Inferior parietal cortex (tissue), 1 donor: ENCODE data around the gene VAMP5.
A peak's percentile ranks its signal among the peaks of the same experiment; 100 is the strongest.
"Not testable (repeated sequence)": the region's sequence is repeated elsewhere in the genome, so short reads cannot be mapped to it uniquely, and the experiment has no call there.

Source experiments
- DNase-seq: peaks from one replicate; pipeline ENCODE4 v3.0.0-alpha.2; 2016; ENCODE audit errors: extremely low spot score

VAMP5 gene

DNA sequence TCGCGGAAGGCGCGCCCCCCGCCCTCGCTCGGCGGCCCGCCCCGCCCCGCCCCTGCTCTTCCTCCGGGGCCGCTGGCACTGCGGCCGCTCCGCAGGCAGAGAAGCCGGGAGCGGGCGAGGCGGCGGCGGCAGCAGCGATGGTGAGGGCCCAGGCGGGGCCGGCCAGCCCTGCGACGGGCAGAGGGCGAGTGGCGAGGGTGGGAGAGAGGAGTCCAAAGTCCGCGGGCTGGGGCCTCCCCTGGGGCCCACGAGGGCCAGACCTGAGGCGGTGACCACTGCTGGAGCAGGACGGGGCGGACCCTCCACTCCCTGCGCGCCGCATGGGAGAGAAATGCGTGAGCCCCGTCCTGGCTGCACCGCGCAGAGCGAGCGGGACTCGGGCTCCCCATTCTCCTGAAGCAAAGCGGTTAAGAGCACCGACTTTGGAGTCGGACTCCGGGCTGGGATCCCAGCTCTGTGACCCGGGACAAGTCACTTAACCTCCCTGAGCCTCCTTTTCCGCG is at the start of gene VAMP5:
TSS of gene VAMP5 (plus strand) at position 78 of the 503 bp plus-strand sequence. CDS start at position 138, 60 bp downstream.
- DNase-seq: no peak

DNA sequence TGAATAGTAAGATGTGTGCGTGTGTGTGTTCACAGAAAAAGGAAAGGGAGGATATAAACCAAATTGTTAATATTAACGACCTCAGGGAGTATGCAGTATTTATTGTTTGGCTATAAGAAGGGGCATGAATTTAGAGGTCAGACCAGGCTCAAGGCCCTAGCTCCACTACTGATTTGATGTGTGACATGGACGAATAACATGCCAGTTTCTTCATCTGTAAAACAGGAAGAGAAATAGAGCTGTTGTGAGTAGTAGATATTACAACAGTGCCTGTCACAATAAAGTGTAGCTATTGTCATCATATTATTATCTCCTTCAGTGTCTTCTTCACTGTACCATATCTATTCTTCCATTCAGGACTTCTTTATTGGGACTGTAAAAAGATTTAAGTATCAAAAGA is 49.4 kb upstream of the VAMP5 start:
- DNase-seq: no peak

- no peak for DNase-seq
Observed at GRCh38 chr2:85536479-85536878, 47.8 kb upstream of the VAMP5 start.

DNA sequence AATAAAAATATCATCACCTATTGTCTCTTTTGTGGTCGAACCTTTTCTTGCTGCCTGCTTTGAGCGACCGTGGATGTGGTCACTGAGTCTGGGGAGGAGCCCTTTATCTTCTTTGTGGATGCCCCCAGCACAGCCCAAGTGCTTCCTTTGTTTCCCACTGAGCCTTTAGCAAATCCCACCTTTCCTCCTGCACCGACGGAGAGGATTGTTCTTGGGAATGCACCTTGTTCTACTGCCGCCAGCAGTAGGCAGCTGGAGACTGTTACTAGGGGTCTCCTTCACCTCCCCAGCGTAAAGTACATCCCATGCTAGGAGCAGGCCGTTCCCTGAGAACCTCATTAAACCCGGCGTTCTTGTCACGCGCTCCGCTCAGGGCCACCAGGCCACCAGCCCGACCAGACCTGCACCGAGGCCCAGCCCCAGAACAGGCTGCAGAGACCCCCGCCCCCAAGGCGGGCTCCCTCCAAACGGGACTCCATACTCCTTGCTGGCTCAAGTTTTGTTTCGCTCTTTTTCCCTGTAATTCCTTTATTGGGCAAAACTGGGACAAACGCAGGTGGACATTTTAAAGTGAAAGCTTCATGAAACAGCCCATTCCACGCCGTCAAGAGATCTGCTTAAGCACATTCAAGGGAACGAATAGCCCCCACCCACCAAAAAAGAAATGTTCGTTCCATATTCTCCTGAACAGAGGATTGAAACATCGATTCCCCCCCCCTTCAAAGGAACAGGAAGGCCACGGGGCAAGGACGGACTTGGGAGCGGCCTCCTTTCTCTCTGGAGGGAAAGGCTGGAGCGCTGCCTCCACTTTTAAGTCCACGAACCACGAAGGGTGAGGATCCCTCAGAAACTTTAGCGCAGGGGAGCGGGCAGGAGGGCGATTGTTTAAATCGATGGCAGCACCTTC is 46.4 kb upstream of the VAMP5 start:
- DNase-seq: peak; percentile 63

DNA sequence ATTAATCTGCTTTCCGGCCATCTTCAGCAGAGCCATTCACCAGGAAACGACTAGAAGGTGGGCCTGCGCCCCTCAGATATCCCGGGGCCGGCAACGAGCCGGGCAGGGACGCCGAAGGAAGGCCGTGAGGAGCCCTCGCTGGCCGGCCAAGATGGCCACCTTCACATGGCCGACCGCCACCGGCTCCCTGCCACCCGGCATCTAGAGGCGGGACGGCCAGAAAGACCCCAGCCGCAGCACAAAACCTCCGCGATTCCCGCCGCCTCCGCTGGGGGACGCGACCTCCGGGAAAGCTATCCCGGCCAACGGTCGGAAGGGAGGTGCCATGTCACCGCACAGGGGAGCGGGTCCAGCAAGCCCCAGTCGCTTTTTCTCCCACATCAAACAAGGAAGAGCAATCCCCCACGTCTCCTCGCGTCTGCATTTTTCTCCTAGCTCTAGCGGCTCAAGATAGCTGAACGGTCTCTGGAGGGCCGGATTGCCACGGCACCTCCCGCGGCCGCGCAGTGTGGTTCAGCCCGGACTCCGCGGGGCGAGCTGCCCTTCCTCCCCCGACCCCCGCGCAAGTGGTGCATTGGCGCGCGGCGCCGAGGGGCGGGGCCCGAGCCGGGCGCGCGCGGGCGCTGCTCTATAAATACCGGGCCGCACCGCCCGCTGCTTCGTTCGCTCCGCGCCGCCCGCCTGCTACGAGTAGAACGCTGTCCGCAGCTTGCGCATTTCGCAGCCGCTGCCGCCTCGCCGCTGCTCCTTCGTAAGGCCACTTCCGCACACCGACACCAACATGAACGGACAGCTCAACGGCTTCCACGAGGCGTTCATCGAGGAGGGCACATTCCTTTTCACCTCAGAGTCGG is 45.5 kb upstream of the VAMP5 start, which contains the start of gene MAT2A:
TSS of gene MAT2A (plus strand) at position 662 of the 854 bp plus-strand sequence. CDS start at position 782, 120 bp downstream.
- peak; percentile 87 for DNase-seq

GRCh38 chr2:85539361-85540132 is 44.7 kb upstream of the VAMP5 start:
- no peak for DNase-seq

DNA sequence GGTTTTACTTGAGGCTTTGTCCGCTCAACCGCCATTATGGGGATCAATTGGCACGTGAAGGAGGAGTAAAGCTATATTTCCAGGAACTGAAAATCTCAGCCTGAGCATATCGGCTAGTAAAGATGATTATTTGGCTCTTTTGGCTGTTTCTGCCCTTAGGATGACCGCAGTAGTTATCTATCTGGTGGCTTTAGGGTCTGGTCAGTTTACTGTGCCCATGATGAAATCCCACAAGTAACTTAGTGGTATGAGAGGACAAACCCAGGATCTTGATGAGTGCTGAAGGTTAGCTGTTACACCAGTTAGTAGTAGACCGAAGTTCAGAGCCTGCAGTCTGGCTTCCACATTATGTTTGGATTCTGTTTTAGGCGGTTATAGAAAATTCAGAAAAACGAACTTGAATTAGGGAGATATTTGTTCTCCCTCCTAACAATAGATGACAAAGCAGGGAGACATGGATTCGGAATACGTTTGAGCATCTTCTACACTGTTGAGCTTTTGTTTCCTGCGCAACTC is 44.0 kb upstream of the VAMP5 start:
- DNase-seq: no peak

DNA sequence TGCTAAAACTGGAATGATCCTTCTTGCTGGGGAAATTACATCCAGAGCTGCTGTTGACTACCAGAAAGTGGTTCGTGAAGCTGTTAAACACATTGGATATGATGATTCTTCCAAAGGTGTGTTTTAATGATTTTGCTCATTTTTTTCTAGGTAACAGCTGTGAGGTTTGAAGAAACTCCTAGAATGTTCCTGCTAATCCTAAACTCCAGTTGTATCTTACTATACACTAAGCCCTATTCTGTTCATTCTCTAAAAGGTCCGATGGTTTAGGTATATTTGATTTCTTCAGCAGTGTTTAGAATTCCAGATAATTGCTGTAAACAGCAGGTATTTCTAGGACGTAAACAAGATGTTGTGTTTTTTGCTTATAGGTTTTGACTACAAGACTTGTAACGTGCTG is 43.0 kb upstream of the VAMP5 start:
- no peak for DNase-seq

DNA sequence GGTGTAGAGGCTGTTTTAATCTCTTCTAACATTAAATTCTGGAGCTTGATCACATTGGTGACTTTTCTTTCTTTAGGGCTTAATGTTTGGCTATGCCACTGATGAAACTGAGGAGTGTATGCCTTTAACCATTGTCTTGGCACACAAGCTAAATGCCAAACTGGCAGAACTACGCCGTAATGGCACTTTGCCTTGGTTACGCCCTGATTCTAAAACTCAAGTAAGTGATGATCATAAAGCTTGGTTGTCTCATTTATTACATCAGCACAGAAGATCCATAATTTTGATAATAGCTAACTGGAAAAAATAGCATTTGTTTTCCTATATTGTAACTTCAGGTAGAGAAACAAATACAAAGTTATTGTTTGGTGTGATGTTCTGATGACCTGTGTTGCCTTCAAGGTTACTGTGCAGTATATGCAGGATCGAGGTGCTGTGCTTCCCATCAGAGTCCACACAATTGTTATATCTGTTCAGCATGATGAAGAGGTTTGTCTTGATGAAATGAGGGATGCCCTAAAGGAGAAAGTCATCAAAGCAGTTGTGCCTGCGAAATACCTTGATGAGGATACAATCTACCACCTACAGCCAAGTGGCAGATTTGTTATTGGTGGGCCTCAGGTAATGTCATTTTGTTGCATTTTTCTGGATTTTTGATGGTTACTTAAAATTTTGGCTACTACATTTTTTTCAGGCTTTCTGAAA is 42.3 kb upstream of the VAMP5 start:
- DNase-seq: no peak

DNA sequence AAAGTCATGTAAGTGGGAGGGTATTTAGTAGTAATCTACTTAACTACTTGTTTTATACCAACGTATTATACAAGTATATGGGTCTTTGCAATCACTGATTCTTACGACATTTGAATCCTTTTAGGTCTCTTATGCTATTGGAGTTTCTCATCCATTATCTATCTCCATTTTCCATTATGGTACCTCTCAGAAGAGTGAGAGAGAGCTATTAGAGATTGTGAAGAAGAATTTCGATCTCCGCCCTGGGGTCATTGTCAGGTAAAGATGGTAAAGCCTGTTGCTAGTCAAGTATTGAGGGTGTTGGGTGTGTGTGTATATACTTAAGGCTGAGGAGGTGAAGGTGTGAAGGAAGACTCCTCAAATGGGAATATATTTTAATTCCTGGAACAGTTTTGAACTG is 41.5 kb upstream of the VAMP5 start:
- DNase-seq: no peak

DNA sequence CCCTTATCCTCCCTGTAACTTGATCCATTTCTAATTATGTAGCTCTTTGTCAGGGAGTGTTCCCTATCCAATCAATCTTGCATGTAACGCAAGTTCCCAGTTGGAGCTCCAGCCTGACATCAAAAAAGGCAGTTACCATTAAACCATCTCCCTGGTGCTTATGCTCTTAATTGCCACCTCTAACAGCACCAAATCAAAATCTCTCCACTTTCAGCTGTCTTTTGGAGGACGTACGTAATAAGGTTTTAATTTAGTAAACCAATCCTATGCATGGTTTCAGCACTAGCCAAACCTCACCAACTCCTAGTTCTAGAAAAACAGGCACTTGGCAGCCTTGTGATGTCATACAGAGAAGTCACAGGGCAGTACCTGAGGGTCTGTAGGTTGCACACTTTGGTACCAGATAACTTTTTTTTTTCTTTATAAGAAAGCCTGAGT is 40.0 kb upstream of the VAMP5 start:
- not testable (repeated sequence) for DNase-seq

GRCh38 chr2:85544915-85545779 is 39.1 kb upstream of the VAMP5 start:
- DNase-seq: not testable (repeated sequence)

- DNase-seq: no peak
Observed at GRCh38 chr2:85545780-85546240, 38.4 kb upstream of the VAMP5 start.

- no peak for DNase-seq
Observed at GRCh38 chr2:85547089-85547858, 37.0 kb upstream of the VAMP5 start.

- no peak for DNase-seq
Observed at GRCh38 chr2:85547859-85548607, 36.2 kb upstream of the VAMP5 start.

GRCh38 chr2:85548608-85548900 is 35.7 kb upstream of the VAMP5 start:
- no peak for DNase-seq

DNA sequence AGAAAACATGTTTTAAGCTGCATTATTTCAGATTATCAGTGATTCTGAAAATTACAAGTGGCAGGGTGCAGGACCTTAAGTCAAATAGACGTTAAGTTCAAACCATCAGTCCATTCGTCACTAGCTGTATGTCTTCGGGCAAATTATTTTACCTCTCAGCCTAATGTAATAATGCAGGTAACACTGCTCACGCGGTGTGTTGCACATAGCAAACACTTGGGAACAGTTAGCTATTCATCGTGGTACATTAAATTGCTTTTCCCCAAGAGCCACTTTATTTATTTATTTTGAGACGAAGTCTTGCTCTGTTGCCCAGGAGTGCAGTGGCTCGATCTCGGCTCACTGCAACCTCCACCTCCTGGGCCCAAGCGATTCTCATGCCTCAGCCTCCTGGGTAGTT is 35.1 kb upstream of the VAMP5 start:
- DNase-seq: no peak

GRCh38 chr2:85549826-85550225 is 34.4 kb upstream of the VAMP5 start:
- DNase-seq: no peak
